Measurements from ENCODE around the gene CYP4B1. TPM values are rescaled to one million over a fixed set of nuclear protein-coding genes. Genes with fewer than 3 reads are reported as not detected.

CYP4B1 gene
- total RNA-seq, 1 donor from 2014 or later: not detected

DNA sequence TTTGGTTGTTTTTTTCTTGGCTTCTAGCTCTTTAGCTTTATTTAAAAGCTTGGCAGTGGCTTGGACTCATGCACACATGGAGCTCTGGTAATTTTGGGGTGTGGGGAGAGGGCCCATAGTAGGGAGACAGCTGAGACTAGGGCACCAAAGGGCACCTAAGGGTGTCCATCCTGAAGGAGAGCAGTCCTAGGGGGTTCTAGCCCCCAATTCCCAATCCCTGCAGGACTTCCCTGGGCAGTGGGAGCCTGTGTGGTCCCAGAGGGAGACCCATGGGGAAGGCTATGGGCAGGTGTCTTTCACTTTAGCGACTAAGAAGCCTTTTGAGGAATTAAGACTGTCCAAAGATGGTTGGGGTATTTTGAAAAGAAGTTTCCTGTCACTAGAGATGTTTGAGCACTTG, 6.9 kb downstream of the CYP4B1 start:
- H3K36me3 ChIP-seq (ENCODE audit: control insufficient read depth in 3 of 3, insufficient read depth in 3 of 3, low read length in 3 of 3): no peaks in the 10 kb centered on the region
- H3K4me1 ChIP-seq (ENCODE audit: control insufficient read depth in 3 of 3, insufficient read depth in 3 of 3, low read length in 3 of 3): peaks cover 26 to 46% (median 28%) of the 10 kb centered on the region in 3 donors
- H3K9ac ChIP-seq (ENCODE audit: low read depth in 1 of 3, low read length in 3 of 3): no peak overlapping the region
- H3K9me3 ChIP-seq (ENCODE audit: control insufficient read depth in 3 of 3, low read length in 3 of 3): no peaks in the 10 kb centered on the region
- peak overlapping the region; percentile 51 for H3K27ac ChIP-seq (ENCODE audit: low read depth, low read length)
- H3K4me3 ChIP-seq (ENCODE audit: low read length in 3 of 3): peak overlapping the region; percentile 13 to 55 (median 14)
- peaks cover 0 to 5% (median 5%) of the 10 kb centered on the region in 3 donors for H3K27me3 ChIP-seq (ENCODE audit: control insufficient read depth in 3 of 3, insufficient read depth in 3 of 3, low read length in 3 of 3)

DNA sequence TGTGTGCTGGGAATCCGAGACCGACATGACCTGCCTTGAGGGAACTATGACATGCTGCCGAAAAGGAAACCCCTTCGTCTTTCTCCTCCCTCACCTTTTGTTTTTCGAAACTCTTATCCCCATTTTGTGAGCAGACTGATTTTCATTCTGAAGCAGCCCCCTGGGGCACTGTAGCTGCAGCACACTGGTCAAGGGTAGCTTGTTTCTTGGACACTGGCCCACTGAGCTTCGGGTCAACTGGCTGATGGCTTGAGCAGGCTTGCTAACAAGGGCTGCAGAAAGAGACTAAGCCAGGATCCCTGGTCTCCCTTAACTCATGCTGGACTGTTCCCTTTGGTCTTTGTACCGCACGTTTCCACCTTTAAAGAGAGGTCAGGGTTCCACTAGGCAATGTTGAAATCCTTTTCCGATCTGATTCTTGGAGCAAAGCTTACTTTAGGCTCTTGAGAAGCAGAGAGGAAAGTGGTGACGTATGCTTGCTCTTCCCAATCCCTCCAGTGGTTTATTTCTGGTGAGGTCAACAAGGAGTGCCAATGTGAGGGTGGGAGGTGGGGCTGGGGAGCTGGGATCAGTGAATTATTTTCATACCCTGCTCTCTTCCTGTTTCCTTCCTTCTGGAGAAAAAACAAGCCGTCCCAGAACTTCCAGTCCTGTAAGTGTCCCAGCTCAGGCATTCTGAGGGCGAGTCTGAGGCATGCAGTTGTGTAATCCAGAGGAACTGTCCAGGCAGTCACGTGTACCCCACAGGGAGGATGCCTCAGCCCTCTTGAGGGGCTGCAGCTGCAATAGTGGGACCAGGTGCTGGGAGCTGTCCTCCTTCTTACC, 7.6 kb downstream of the CYP4B1 start:
- peak overlapping the region; percentile 51 for H3K27ac ChIP-seq (ENCODE audit: low read depth, low read length)
- no peak overlapping the region for H3K9ac ChIP-seq (ENCODE audit: low read depth in 1 of 3, low read length in 3 of 3)
- no peaks in the 10 kb centered on the region for H3K9me3 ChIP-seq (ENCODE audit: control insufficient read depth in 3 of 3, low read length in 3 of 3)
- peaks cover 0 to 2% (median 0%) of the 10 kb centered on the region in 3 donors for H3K36me3 ChIP-seq (ENCODE audit: control insufficient read depth in 3 of 3, insufficient read depth in 3 of 3, low read length in 3 of 3)
- H3K4me3 ChIP-seq (ENCODE audit: low read length in 3 of 3): peak overlapping the region; percentile 13 to 55 (median 14)
- peaks cover 26 to 52% (median 28%) of the 10 kb centered on the region in 3 donors for H3K4me1 ChIP-seq (ENCODE audit: control insufficient read depth in 3 of 3, insufficient read depth in 3 of 3, low read length in 3 of 3)
- peaks cover 0 to 5% (median 5%) of the 10 kb centered on the region in 3 donors for H3K27me3 ChIP-seq (ENCODE audit: control insufficient read depth in 3 of 3, insufficient read depth in 3 of 3, low read length in 3 of 3)

DNA sequence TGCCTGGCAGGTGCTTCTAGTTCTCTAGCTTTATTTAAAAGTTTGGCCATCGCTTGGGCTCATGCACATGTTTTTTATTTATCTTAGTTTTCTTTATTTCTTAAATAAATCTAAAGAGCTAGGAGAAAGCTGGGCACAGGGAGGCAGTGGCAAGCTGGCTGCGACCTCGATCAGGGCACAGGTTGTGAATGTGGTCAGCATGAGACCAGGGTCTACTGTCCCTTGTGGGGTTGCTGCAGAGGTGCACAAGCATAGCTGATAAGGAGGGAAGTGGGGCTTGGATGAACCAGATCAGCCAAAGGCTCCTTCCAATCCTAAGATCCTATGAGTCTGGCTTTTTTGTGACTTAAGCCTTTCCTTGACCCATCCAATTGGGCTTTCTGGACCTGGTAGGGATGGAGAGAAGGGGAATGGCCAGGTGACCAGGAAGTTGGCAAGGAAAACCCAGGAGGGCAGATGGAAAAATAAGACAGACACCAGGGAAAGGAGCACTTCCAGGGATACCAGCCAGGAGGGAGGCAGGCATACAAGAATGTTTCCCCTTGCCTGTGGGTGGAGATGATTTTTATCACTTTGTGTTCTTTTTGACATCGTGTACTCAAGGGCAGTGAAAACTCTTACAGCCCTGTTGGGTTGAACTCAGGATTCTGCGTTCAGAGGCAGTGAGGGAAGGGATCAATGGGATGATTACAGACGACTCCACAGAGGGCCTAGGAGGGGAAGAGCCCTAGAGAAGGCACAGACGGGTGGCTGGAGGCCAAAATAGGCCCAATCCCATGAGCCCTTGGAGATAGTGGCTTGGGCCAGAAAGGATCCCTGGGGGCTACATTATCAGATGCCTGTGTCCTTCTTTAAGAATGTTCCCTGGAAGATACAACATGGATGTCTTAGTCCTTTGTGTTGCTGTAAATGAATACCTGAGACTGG, 8.5 kb downstream of the CYP4B1 start:
- peaks cover 29 to 53% (median 33%) of the 10 kb centered on the region in 3 donors for H3K4me1 ChIP-seq (ENCODE audit: control insufficient read depth in 3 of 3, insufficient read depth in 3 of 3, low read length in 3 of 3)
- H3K4me3 ChIP-seq (ENCODE audit: low read length in 3 of 3): no peak overlapping the region
- peak overlapping the region; percentile 51 for H3K27ac ChIP-seq (ENCODE audit: low read depth, low read length)
- H3K9ac ChIP-seq (ENCODE audit: low read depth in 1 of 3, low read length in 3 of 3): no peak overlapping the region
- peaks cover 0 to 2% (median 0%) of the 10 kb centered on the region in 3 donors for H3K36me3 ChIP-seq (ENCODE audit: control insufficient read depth in 3 of 3, insufficient read depth in 3 of 3, low read length in 3 of 3)
- H3K9me3 ChIP-seq (ENCODE audit: control insufficient read depth in 3 of 3, low read length in 3 of 3): no peaks in the 10 kb centered on the region
- peaks cover 0 to 5% (median 5%) of the 10 kb centered on the region in 3 donors for H3K27me3 ChIP-seq (ENCODE audit: control insufficient read depth in 3 of 3, insufficient read depth in 3 of 3, low read length in 3 of 3)

DNA sequence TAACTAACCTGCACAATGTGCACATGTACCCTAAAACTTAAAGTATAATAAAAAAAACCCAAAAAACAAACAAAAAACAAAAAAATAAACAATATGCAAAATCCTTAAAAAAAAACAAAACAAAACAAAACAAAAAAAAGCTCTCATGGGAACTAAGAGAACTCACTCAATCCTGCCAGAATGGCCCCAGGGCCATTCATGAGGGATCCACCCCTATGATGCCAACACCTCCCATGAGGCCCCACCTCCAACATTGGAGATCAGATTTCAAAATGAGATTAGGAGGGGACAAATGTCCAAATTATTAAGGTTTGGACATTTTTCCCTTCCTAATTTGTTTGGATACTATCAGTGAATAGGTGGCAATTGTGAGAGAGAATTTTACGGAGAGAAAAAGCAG, 10.2 kb downstream of the CYP4B1 start:
- peaks cover 30 to 54% (median 33%) of the 10 kb centered on the region in 3 donors for H3K4me1 ChIP-seq (ENCODE audit: control insufficient read depth in 3 of 3, insufficient read depth in 3 of 3, low read length in 3 of 3)
- H3K9ac ChIP-seq (ENCODE audit: low read depth in 1 of 3, low read length in 3 of 3): no peak overlapping the region
- no peak overlapping the region for H3K27ac ChIP-seq (ENCODE audit: low read depth, low read length)
- H3K27me3 ChIP-seq (ENCODE audit: control insufficient read depth in 3 of 3, insufficient read depth in 3 of 3, low read length in 3 of 3): peaks cover 0 to 5% (median under 1%) of the 10 kb centered on the region in 3 donors
- peaks cover 0 to 2% (median 0%) of the 10 kb centered on the region in 3 donors for H3K36me3 ChIP-seq (ENCODE audit: control insufficient read depth in 3 of 3, insufficient read depth in 3 of 3, low read length in 3 of 3)
- H3K9me3 ChIP-seq (ENCODE audit: control insufficient read depth in 3 of 3, low read length in 3 of 3): no peaks in the 10 kb centered on the region
- H3K4me3 ChIP-seq (ENCODE audit: low read length in 3 of 3): no peak overlapping the region

DNA sequence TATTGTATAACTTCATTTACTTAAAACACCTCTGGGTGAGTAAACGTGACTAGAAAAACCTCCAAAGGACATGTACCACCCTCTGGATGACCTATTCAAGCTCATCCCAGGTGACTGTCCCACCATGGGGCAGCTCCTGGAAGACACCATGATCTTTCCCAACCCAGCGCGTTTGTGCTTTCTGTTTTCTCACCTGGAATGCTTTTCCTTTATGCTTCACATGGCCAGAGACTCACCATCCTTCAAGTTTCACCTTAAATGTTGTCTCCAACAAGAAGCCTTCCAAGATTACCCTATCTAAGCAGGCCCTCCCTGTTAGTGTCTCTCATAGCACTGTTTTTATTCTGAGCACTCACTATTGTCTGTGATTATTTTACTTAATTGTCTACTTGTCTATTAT, 11.1 kb downstream of the CYP4B1 start:
- Histone ChIP-seq H3K9me3 (ENCODE audit: control insufficient read depth in 3 of 3, low read length in 3 of 3) (no peaks in the 10 kb centered on the region), H3K27me3 (ENCODE audit: control insufficient read depth in 3 of 3, insufficient read depth in 3 of 3, low read length in 3 of 3) (peaks cover 0 to 5% (median 0%) of the 10 kb centered on the region in 3 donors), H3K4me3 (ENCODE audit: low read length in 3 of 3) (no peak overlapping the region), H3K9ac (ENCODE audit: low read depth in 1 of 3, low read length in 3 of 3) (no peak overlapping the region), H3K4me1 (ENCODE audit: control insufficient read depth in 3 of 3, insufficient read depth in 3 of 3, low read length in 3 of 3) (peaks cover 27 to 47% (median 33%) of the 10 kb centered on the region in 3 donors), H3K36me3 (ENCODE audit: control insufficient read depth in 3 of 3, insufficient read depth in 3 of 3, low read length in 3 of 3) (peaks cover 0 to 4% (median 0%) of the 10 kb centered on the region in 3 donors), H3K27ac (ENCODE audit: low read depth, low read length) (no peak overlapping the region)

DNA sequence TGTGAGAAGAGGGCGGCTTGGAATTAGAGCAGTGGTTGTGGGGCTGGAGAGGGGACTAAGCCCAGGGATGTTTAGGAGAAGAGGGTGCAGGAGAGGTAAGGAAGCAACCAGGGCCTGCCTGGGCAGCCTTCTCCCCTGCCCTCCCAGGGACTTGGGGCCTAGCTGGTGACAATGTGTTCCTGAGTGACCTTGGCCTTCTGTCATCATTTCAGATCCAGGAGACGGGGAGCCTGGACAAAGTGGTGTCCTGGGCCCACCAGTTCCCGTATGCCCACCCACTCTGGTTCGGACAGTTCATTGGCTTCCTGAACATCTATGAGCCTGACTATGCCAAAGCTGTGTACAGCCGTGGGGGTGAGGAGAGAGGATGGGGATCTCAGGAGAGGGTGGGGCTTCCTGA, 11.8 kb downstream of the CYP4B1 start:
- Histone ChIP-seq H3K9me3 (ENCODE audit: control insufficient read depth in 3 of 3, low read length in 3 of 3) (no peaks in the 10 kb centered on the region), H3K27me3 (ENCODE audit: control insufficient read depth in 3 of 3, insufficient read depth in 3 of 3, low read length in 3 of 3) (peaks cover 0 to 5% (median 0%) of the 10 kb centered on the region in 3 donors), H3K9ac (ENCODE audit: low read depth in 1 of 3, low read length in 3 of 3) (no peak overlapping the region), H3K27ac (ENCODE audit: low read depth, low read length) (no peak overlapping the region), H3K4me1 (ENCODE audit: control insufficient read depth in 3 of 3, insufficient read depth in 3 of 3, low read length in 3 of 3) (peaks cover 21 to 41% (median 26%) of the 10 kb centered on the region in 3 donors), H3K4me3 (ENCODE audit: low read length in 3 of 3) (no peak overlapping the region), H3K36me3 (ENCODE audit: control insufficient read depth in 3 of 3, insufficient read depth in 3 of 3, low read length in 3 of 3) (peaks cover 0 to 6% (median 0%) of the 10 kb centered on the region in 3 donors)

DNA sequence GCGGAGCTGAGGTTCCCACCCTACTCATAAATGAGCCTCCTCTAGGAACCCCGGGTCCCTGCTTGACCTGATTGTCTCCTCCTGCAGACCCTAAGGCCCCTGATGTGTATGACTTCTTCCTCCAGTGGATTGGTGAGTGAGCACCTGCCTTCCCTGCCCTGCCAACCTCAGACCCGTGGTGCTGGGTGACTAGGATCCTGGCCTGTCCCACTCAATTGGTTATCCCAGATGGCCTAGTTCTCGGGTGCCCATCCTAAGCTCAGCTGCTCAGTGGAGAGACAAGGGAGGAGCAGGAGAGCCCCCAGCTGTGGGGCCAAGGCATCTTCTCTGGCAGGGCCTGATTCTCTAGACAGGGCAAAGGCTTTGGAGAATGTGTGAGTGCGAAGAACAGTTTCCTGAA, 12.2 kb downstream of the CYP4B1 start:
- Histone ChIP-seq H3K9ac (ENCODE audit: low read depth in 1 of 3, low read length in 3 of 3) (no peak overlapping the region), H3K27me3 (ENCODE audit: control insufficient read depth in 3 of 3, insufficient read depth in 3 of 3, low read length in 3 of 3) (peaks cover 0 to 4% (median 0%) of the 10 kb centered on the region in 3 donors), H3K9me3 (ENCODE audit: control insufficient read depth in 3 of 3, low read length in 3 of 3) (no peaks in the 10 kb centered on the region), H3K4me3 (ENCODE audit: low read length in 3 of 3) (no peak overlapping the region), H3K27ac (ENCODE audit: low read depth, low read length) (no peak overlapping the region), H3K36me3 (ENCODE audit: control insufficient read depth in 3 of 3, insufficient read depth in 3 of 3, low read length in 3 of 3) (peaks cover 0 to 6% (median 0%) of the 10 kb centered on the region in 3 donors), H3K4me1 (ENCODE audit: control insufficient read depth in 3 of 3, insufficient read depth in 3 of 3, low read length in 3 of 3) (peaks cover 17 to 36% (median 21%) of the 10 kb centered on the region in 3 donors)

DNA sequence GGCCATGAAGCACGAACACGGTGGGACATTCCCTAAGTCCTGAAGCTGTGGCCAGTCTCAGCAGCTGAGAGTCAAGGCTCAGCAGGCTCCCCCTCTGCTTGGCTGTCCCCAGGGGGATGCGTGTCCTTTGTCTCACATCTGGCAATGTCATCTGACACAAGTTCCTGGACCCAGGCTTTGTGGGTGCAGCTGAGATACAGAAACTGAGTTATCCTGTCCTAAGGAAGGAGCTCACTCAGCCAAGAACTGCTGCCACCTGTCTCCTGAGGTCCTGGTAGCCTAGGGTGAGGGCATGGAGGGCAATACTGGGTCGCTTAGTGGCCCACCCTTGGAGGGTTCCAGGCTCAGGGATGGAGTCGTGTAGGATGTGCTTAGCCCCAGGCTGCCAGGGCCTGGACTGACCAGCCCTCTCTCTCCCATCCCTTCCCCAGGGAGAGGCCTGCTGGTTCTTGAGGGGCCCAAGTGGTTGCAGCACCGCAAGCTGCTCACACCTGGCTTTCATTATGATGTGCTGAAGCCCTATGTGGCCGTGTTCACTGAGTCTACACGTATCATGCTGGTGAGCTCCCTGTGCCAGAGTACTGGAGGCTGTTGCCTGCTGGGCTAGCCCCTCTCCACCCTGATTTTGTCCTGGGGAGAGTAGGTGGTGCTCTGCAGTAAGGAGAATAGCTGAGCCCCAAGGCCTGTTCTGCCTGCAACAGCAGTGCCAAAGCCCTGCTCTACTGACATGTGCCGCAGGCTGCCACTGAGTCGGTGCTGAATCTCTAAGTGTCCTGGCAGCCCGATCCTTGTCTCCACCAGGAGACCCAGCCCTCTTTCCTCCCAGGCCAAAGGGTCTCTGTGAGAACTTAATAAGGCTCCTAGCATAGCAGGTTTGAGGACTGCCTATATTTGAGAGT, 13.5 kb downstream of the CYP4B1 start:
- no peaks in the 10 kb centered on the region for H3K9me3 ChIP-seq (ENCODE audit: control insufficient read depth in 3 of 3, low read length in 3 of 3)
- peaks cover 9 to 25% (median 11%) of the 10 kb centered on the region in 3 donors for H3K4me1 ChIP-seq (ENCODE audit: control insufficient read depth in 3 of 3, insufficient read depth in 3 of 3, low read length in 3 of 3)
- no peak overlapping the region for H3K4me3 ChIP-seq (ENCODE audit: low read length in 3 of 3)
- H3K9ac ChIP-seq (ENCODE audit: low read depth in 1 of 3, low read length in 3 of 3): no peak overlapping the region
- no peak overlapping the region for H3K27ac ChIP-seq (ENCODE audit: low read depth, low read length)
- H3K36me3 ChIP-seq (ENCODE audit: control insufficient read depth in 3 of 3, insufficient read depth in 3 of 3, low read length in 3 of 3): peaks cover 0 to 8% (median 0%) of the 10 kb centered on the region in 3 donors
- H3K27me3 ChIP-seq (ENCODE audit: control insufficient read depth in 3 of 3, insufficient read depth in 3 of 3, low read length in 3 of 3): no peaks in the 10 kb centered on the region

Data from skeletal muscle tissue (tissue), 4 donors.